Sigmoid colon (tissue), 4 donors: ENCODE results near the gene CFAP20DC.

Experiments
- CTCF ChIP-seq, 4 experiments: fragments of 450-650 bp in 3 of 4; fragments of 200-600 bp in 1 of 4; IDR thresholded peaks; one replicate each; pipeline ENCODE4 v1.5.1; 2016 to 2019; ENCODE audit warnings: antibody characterized with exemption in 4 of 4, mild to moderate bottlenecking in 3 of 4, moderate library complexity in 2 of 4
- POLR2A ChIP-seq, 2 donors: fragments of 450-650 bp; IDR thresholded peaks; one replicate each; pipeline ENCODE4 v1.6.1; 2016; ENCODE audit warnings: antibody characterized with exemption in 2 of 2, mild to moderate bottlenecking in 2 of 2, moderate library complexity in 2 of 2
- POLR2AphosphoS5 ChIP-seq, 4 donors: sonication (generic); formaldehyde crosslinking; IDR thresholded peaks; one replicate each; pipeline ENCODE4 v1.6.1; 2017; ENCODE audit warnings: antibody characterized with exemption in 4 of 4

- TF ChIP-seq POLR2AphosphoS5 (IDR thresholded peaks at IDR 0.05) = no peak
- TF ChIP-seq CTCF (IDR thresholded peaks at IDR 0.05) = no peak
- no peak for TF ChIP-seq POLR2A (IDR thresholded peaks at IDR 0.05)
These were observed 312.2 kb downstream of the CFAP20DC start for GRCh38 chr3:58737644-58738043.
